Large intestine (tissue), 3 donors: ENCODE results near the gene KAT6B. TPM values are rescaled to one million over a fixed set of nuclear protein-coding genes. Genes with fewer than 3 reads are reported as not detected.

ENCODE experiments used
- DNase-seq, 2 donors: peaks; one replicate each; pipeline versions ENCODE4 v3.0.0 to v3.0.0-alpha.2; 2013
- H3K27ac ChIP-seq: one replicate; pipeline ENCODE4 v1.5.1; 2013; ENCODE audit warnings: low read length
- H3K27me3 ChIP-seq: 2 replicates; pipeline ENCODE4 v1.6.1; 2013; ENCODE audit warnings: low read length; ENCODE audit not compliant: control insufficient read depth, insufficient read depth
- H3K36me3 ChIP-seq: 2 replicates; pipeline ENCODE4 v1.6.1; 2013; ENCODE audit warnings: low read length; ENCODE audit not compliant: control insufficient read depth, insufficient read depth
- H3K4me1 ChIP-seq: one replicate; pipeline ENCODE4 v1.6.1; 2013; ENCODE audit warnings: low read length; ENCODE audit not compliant: control insufficient read depth, insufficient read depth
- H3K4me3 ChIP-seq: one replicate; pipeline ENCODE4 v1.5.1; 2013; ENCODE audit warnings: low read length
- H3K9me3 ChIP-seq: one replicate; pipeline ENCODE4 v1.6.1; 2013; ENCODE audit warnings: mild to moderate bottlenecking, low read depth, low read length, moderate library complexity; ENCODE audit not compliant: control insufficient read depth
- WGBS: methylation state at CpG from one replicate; pipeline ENCODE4 v1.1.5; 2013; ENCODE audit warnings: low lambda C conversion rate; ENCODE audit not compliant: insufficient coverage; 5-methylcytosine and 5-hydroxymethylcytosine counted together
- polyA plus RNA-seq: library from polyadenylated mRNA; unstranded; fragments of 120-200 nt; gene quantifications from one replicate; pipeline ENCODE4 v1.2.1, GENCODE V29; 2013

Gene KAT6B
- polyA plus RNA-seq, 1 donor, result 16.4 TPM

- Histone ChIP-seq H3K36me3 (no peaks in the 10 kb centered on the region), H3K9me3 (no peaks in the 10 kb centered on the region), H3K4me1 (no peaks in the 10 kb centered on the region), H3K4me3 (no peak overlapping the region), H3K27me3 (no peaks in the 10 kb centered on the region), H3K27ac (no peak overlapping the region)
- 57% methylated on average over 1 of the region's 2 CpGs for WGBS
- DNase-seq, result no peak
These were observed 74.9 kb downstream of the KAT6B start for GRCh38 chr10:74901301-74901700.

- no peaks in the 10 kb centered on the region for H3K9me3 ChIP-seq
- 96% methylated on average over 3 of the region's 6 CpGs for WGBS
- H3K27ac ChIP-seq, result no peak overlapping the region
- no peaks in the 10 kb centered on the region for H3K4me1 ChIP-seq
- no peaks in the 10 kb centered on the region for H3K27me3 ChIP-seq
- no peak for DNase-seq
- H3K4me3 ChIP-seq, result no peak overlapping the region
- no peaks in the 10 kb centered on the region for H3K36me3 ChIP-seq
These were observed 75.6 kb downstream of the KAT6B start for GRCh38 chr10:74901867-74902450.

GRCh38 chr10:74903491-74903890, 77.1 kb downstream of the KAT6B start:
- Histone ChIP-seq H3K27ac (no peak overlapping the region), H3K36me3 (no peaks in the 10 kb centered on the region), H3K27me3 (no peaks in the 10 kb centered on the region), H3K4me1 (no peaks in the 10 kb centered on the region), H3K9me3 (no peaks in the 10 kb centered on the region), H3K4me3 (no peak overlapping the region)
- WGBS, result no CpG with 5 or more reads among the region's 3 CpGs
- DNase-seq, result no peak

GRCh38 chr10:74906611-74907198, 80.3 kb downstream of the KAT6B start:
- Histone ChIP-seq H3K27me3 (no peaks in the 10 kb centered on the region), H3K4me3 (no peak overlapping the region), H3K9me3 (no peaks in the 10 kb centered on the region), H3K27ac (no peak overlapping the region), H3K4me1 (no peaks in the 10 kb centered on the region), H3K36me3 (no peaks in the 10 kb centered on the region)
- no peak for DNase-seq
- WGBS, result 67% methylated on average over 1 of the region's 6 CpGs

GRCh38 chr10:74909670-74910069, 83.3 kb downstream of the KAT6B start:
- WGBS, result no CpG with 5 or more reads among the region's 1 CpG
- no peaks in the 10 kb centered on the region for H3K4me1 ChIP-seq

GRCh38 chr10:74910241-74910975, 84.0 kb downstream of the KAT6B start:
- Histone ChIP-seq H3K4me3 (no peak overlapping the region), H3K36me3 (no peaks in the 10 kb centered on the region), H3K9me3 (no peaks in the 10 kb centered on the region), H3K4me1 (no peaks in the 10 kb centered on the region), H3K27me3 (no peaks in the 10 kb centered on the region), H3K27ac (no peak overlapping the region)
- WGBS, result 60% methylated on average over 1 of the region's 4 CpGs
- DNase-seq, result no peak

More at GRCh38 chr10:74909670-74910069, 83.3 kb downstream of the KAT6B start:
- DNase-seq, result no peak
- no peaks in the 10 kb centered on the region for H3K36me3 ChIP-seq
- H3K27ac ChIP-seq, result no peak overlapping the region
- no peaks in the 10 kb centered on the region for H3K27me3 ChIP-seq
- no peak overlapping the region for H3K4me3 ChIP-seq
- no peaks in the 10 kb centered on the region for H3K9me3 ChIP-seq

GRCh38 chr10:74910976-74911350, 84.6 kb downstream of the KAT6B start:
- Histone ChIP-seq H3K4me1 (no peaks in the 10 kb centered on the region), H3K9me3 (no peaks in the 10 kb centered on the region), H3K4me3 (no peak overlapping the region), H3K27ac (no peak overlapping the region), H3K36me3 (no peaks in the 10 kb centered on the region), H3K27me3 (no peaks in the 10 kb centered on the region)
- no peak for DNase-seq
- WGBS, result no CpG with 5 or more reads among the region's 2 CpGs

- Histone ChIP-seq H3K36me3 (no peaks in the 10 kb centered on the region), H3K27ac (no peak overlapping the region), H3K4me3 (no peak overlapping the region), H3K4me1 (no peaks in the 10 kb centered on the region), H3K27me3 (no peaks in the 10 kb centered on the region), H3K9me3 (no peaks in the 10 kb centered on the region)
- no peak for DNase-seq
These were observed 85.8 kb downstream of the KAT6B start for GRCh38 chr10:74912182-74912581.

- no peaks in the 10 kb centered on the region for H3K4me1 ChIP-seq
- no peaks in the 10 kb centered on the region for H3K9me3 ChIP-seq
- H3K36me3 ChIP-seq, result no peaks in the 10 kb centered on the region
- DNase-seq, result no peak
- no peak overlapping the region for H3K27ac ChIP-seq
- no peaks in the 10 kb centered on the region for H3K27me3 ChIP-seq
- WGBS, result no CpG with 5 or more reads among the region's 2 CpGs
- H3K4me3 ChIP-seq, result no peak overlapping the region
These were observed 86.3 kb downstream of the KAT6B start for GRCh38 chr10:74912682-74913081.

GRCh38 chr10:74913377-74913979, 87.1 kb downstream of the KAT6B start:
- no peak for DNase-seq
- Histone ChIP-seq H3K36me3 (no peaks in the 10 kb centered on the region), H3K4me3 (no peak overlapping the region), H3K27ac (no peak overlapping the region), H3K9me3 (no peaks in the 10 kb centered on the region), H3K27me3 (no peaks in the 10 kb centered on the region), H3K4me1 (no peaks in the 10 kb centered on the region)
- 73% methylated on average over 2 of the region's 6 CpGs for WGBS
